GM12892 (cell line): ENCODE results near the gene ANKRD44.

Experiments used
- POLR2A ChIP-seq: IDR thresholded peaks from 2 replicates; pipeline ENCODE4 v1.6.1; 2011; ENCODE audit warnings: low read depth, low read length, control low read depth
- POLR2AphosphoS5 ChIP-seq: IDR thresholded peaks from 2 replicates; pipeline ENCODE4 v1.6.1; 2011; ENCODE audit warnings: low read depth, low read length, control low read depth
- TAF1 ChIP-seq: IDR thresholded peaks from 2 replicates; pipeline ENCODE4 v1.6.1; 2011; ENCODE audit warnings: low read depth, mild to moderate bottlenecking, control low read depth, low read length, borderline replicate concordance

GRCh38 chr2:197349699-197350098, 39.1 kb upstream of the ANKRD44 start:
- TF ChIP-seq POLR2A (no peak), POLR2AphosphoS5 (no peak), TAF1 (no peak)
